Spleen (tissue), 3 donors: ENCODE measurements around the gene FAM171A2.
"Not testable (repeated sequence)": the region's sequence is repeated elsewhere in the genome, so short reads cannot be mapped to it uniquely, and the experiment has no call there.

Source experiments
- POLR2A ChIP-seq, 3 donors: fragments of 450-650 bp; IDR thresholded peaks; one replicate each; pipeline ENCODE4 v1.5.1; 2017; ENCODE audit warnings: antibody characterized with exemption in 3 of 3, mild to moderate bottlenecking in 1 of 3
- POLR2AphosphoS5 ChIP-seq, 3 donors: sonication (generic); formaldehyde crosslinking; IDR thresholded peaks; one replicate each; pipeline ENCODE4 v1.5.1; 2017; ENCODE audit warnings: antibody characterized with exemption in 3 of 3

GRCh38 chr17:44330263-44330662, 33.4 kb downstream of the FAM171A2 start:
- TF ChIP-seq POLR2AphosphoS5, POLR2A (IDR thresholded peaks at IDR 0.05): not testable (repeated sequence)
